Lung (tissue), 12 donors: ENCODE measurements around the gene CACNG3. TPM values are rescaled to one million over a fixed set of nuclear protein-coding genes. Genes with fewer than 3 reads are reported as not detected.

ENCODE experiments used
- ATAC-seq: fragments of 200-7000 bp; cut with Tn5 transposase; one replicate; pipeline ENCODE4 v1.9.1; 2020; ENCODE audit warnings: moderate number of reproducible peaks; ENCODE audit not compliant: insufficient read depth, low FRiP score
- DNase-seq, 3 donors: peaks; one replicate each; pipeline ENCODE4 v3.0.0-alpha.2; 2013 to 2017
- H3K27ac ChIP-seq, 2 donors: one replicate each; pipeline ENCODE4 v1.5.1; 2013; ENCODE audit warnings: mild to moderate bottlenecking in 2 of 2, moderate library complexity in 2 of 2, control low read depth in 1 of 2, inconsistent platforms in 1 of 2, low read depth in 1 of 2, low read length in 1 of 2
- H3K27me3 ChIP-seq, 3 donors: one replicate each; pipeline ENCODE4 v1.5.1; 2013; ENCODE audit warnings: low read length in 2 of 3; ENCODE audit not compliant: control insufficient read depth in 3 of 3, insufficient read depth in 3 of 3
- H3K36me3 ChIP-seq, 4 donors: one replicate each; pipeline ENCODE4 v1.5.1; 2013; ENCODE audit warnings: low read length in 4 of 4, mild to moderate bottlenecking in 1 of 4, moderate library complexity in 1 of 4; ENCODE audit not compliant: control insufficient read depth in 4 of 4, insufficient read depth in 4 of 4
- H3K4me1 ChIP-seq, 5 donors: one replicate each; pipeline ENCODE4 v1.5.1; 2013; ENCODE audit warnings: low read length in 5 of 5, mild to moderate bottlenecking in 2 of 5, moderate library complexity in 1 of 5; ENCODE audit not compliant: control insufficient read depth in 5 of 5, insufficient read depth in 5 of 5
- H3K4me3 ChIP-seq: one replicate; pipeline ENCODE4 v1.5.1; 2013; ENCODE audit warnings: mild to moderate bottlenecking, control low read depth, moderate library complexity
- H3K9ac ChIP-seq, 2 donors: one replicate each; pipeline ENCODE4 v1.5.1; 2013; ENCODE audit warnings: low read length in 2 of 2, control low read depth in 1 of 2; ENCODE audit not compliant: insufficient read depth in 1 of 2
- H3K9me3 ChIP-seq, 4 donors: one replicate each; pipeline ENCODE4 v1.5.1; 2013; ENCODE audit warnings: low read length in 3 of 4, mild to moderate bottlenecking in 1 of 4, moderate library complexity in 1 of 4; ENCODE audit not compliant: control insufficient read depth in 4 of 4, insufficient read depth in 3 of 4
- WGBS, 2 donors: extraction: QIAGEN DNeasy Blood & Tissue Kit; methylation state at CpG; one replicate each; pipeline ENCODE4 v1.1.7; 2013; 5-methylcytosine and 5-hydroxymethylcytosine counted together
- polyA plus RNA-seq, 2 donors: library from polyadenylated mRNA; stranded (reverse); fragments of 200-250 nt; gene quantifications; one replicate each; pipeline ENCODE4 v1.2.1, GENCODE V29; 2013
- total RNA-seq, 2 donors: library from RNA; depleted of rRNA in 1 of 2; stranded (reverse); fragments of >200 nt in 1 of 2; gene quantifications; one replicate each; pipeline ENCODE4 v1.2.1, GENCODE V29; 2014 to 2021
- TF ChIP-seq, protein P1 (sequence below): IDR thresholded peaks from 2 replicates; pipeline ENCODE4 v1.5.1; 2012; ENCODE audit warnings: mild to moderate bottlenecking; ENCODE audit errors: control extremely low read depth, extremely low read depth
- donor health status: control.
- donor health status: control.
- donor health status: Bipolar disorder and iron deficiency.
- donor health status: healthy.
- donor health status: DM: yes; HTN: yes; CAD: no.

The CACNG3 gene
- total and polyA plus RNA-seq, 4 donors: not detected

DNA sequence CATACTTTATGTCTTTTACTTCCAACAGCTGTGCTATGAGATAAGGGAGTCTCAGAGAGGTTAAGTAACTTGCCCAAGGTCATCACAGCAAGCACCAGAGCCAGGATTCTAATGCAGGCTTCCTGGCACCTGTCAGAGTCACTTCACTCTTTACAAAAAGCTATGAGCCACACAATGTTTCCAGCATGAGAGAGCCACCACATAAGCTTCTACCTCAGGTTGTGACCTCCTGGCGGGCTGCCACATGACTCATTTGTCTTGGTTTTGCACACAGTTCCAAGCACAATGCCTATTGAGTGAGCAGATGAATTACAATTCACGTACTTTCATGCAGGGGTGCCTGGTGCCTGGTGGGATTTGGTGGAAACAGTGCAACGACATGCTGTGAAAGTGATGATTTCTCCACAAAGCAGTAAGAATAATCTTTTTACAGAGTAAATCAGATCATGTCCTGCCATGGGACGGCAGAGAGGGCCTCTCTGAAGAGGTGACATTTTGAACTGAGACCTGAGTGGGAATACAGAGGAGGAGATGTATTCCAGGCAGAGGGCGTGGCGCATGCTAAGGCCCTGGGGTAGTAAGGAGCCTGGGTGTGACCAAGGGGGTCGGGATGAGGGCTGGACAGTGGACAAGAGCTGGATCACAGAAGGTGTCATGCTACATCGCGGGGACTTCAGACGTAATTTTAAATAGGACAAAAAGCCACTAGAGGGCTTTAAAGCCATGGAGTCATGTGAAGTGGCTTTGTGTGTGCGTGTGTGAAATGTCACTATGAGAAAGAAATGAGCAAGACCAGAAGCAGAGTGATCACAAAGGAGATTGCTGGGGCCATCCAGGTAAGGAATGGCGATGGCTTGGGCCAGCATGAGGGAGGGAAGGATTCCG, 53.4 kb downstream of the CACNG3 start:
- no peaks in the 10 kb centered on the region for H3K4me1 ChIP-seq
- DNase-seq (peak in 1 of 3 donors; percentile 6), ATAC-seq (no peak)
- TF ChIP-seq, protein P1, sequence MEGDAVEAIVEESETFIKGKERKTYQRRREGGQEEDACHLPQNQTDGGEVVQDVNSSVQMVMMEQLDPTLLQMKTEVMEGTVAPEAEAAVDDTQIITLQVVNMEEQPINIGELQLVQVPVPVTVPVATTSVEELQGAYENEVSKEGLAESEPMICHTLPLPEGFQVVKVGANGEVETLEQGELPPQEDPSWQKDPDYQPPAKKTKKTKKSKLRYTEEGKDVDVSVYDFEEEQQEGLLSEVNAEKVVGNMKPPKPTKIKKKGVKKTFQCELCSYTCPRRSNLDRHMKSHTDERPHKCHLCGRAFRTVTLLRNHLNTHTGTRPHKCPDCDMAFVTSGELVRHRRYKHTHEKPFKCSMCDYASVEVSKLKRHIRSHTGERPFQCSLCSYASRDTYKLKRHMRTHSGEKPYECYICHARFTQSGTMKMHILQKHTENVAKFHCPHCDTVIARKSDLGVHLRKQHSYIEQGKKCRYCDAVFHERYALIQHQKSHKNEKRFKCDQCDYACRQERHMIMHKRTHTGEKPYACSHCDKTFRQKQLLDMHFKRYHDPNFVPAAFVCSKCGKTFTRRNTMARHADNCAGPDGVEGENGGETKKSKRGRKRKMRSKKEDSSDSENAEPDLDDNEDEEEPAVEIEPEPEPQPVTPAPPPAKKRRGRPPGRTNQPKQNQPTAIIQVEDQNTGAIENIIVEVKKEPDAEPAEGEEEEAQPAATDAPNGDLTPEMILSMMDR: no peak
- no peaks in the 10 kb centered on the region for H3K36me3 ChIP-seq
- H3K27ac ChIP-seq: no peak overlapping the region
- 65 to 77% methylated on average over 13 of the region's 13 CpGs for WGBS, 2 donors
- H3K27me3 ChIP-seq: no peaks in the 10 kb centered on the region
- no peak overlapping the region for H3K9ac ChIP-seq
- no peak overlapping the region for H3K4me3 ChIP-seq
- peaks cover 0 to 2% (median 0%) of the 10 kb centered on the region in 4 donors for H3K9me3 ChIP-seq

DNA sequence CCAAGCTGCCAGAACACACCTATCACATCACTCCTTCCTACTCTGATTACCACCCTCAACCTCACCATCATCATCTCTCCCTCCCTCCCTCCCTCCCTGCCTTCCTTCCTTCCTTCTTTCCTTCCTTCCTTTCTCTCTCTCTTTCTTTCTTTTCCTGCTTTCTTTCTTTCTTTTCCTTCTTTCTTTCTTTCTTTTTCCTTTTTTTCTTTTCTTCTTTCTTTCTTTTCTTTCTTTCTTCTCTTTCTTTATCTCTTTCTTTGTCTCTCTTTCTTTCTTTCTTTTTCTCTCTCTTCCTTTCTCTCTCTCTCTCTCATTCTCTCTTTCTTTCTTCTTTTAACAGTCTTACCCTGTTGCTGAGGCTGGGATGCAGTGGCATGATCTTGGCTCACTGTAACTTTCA, 59.2 kb downstream of the CACNG3 start:
- ATAC-seq (no peak), DNase-seq (no peak)
- Histone ChIP-seq H3K27me3 (no peaks in the 10 kb centered on the region), H3K36me3 (no peaks in the 10 kb centered on the region), H3K9ac (no peak overlapping the region), H3K27ac (no peak overlapping the region), H3K4me1 (no peaks in the 10 kb centered on the region), H3K4me3 (no peak overlapping the region), H3K9me3 (peaks cover 0 to 2% (median 0%) of the 10 kb centered on the region in 4 donors)
- TF ChIP-seq, protein P1: no peak

DNA sequence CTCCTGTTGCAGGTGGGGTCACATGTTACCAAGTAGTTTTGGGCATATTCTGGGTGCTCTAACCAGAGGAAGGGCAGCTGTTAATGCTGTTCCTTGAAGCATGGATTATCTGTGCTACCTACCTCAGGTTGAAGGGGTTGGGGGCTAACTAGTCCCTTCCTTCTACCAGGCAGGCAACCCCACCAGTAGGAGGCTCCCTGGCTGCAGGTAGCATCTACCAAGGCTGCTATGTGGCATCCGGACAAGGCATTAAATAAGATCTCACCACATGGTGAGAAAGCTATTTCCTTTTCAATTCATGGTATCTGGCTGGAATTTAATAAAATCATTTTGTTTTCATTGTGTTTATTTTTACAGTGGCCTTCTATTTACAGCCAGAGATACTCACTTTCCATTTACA, 62.5 kb downstream of the CACNG3 start:
- no peak overlapping the region for H3K9ac ChIP-seq
- H3K27me3 ChIP-seq: peaks cover 0 to 7% (median 0%) of the 10 kb centered on the region in 3 donors
- no peaks in the 10 kb centered on the region for H3K9me3 ChIP-seq
- DNase-seq (no peak), ATAC-seq (no peak)
- no peak overlapping the region for H3K4me3 ChIP-seq
- H3K27ac ChIP-seq: no peak overlapping the region
- no peaks in the 10 kb centered on the region for H3K36me3 ChIP-seq
- WGBS, 2 donors: 16 to 49% methylated on average over 1 of the region's 1 CpG
- no peaks in the 10 kb centered on the region for H3K4me1 ChIP-seq
- TF ChIP-seq, protein P1: no peak
